RCC 7860 (cell line): ENCODE results near the gene GPR157.
"Not testable (repeated sequence)": the region's sequence is repeated elsewhere in the genome, so short reads cannot be mapped to it uniquely, and the experiment has no call there.

Source experiments
- DNase-seq: peaks from one replicate; pipeline ENCODE4 v3.0.0-alpha.2; 2015; ENCODE audit warnings: low spot score
- FAIRE-seq: peaks from 2 replicates; lab custom pipeline; 2012; peaks lifted over from hg19 to GRCh38; lab: Jason Lieb, UNC

GPR157 gene, protein sequence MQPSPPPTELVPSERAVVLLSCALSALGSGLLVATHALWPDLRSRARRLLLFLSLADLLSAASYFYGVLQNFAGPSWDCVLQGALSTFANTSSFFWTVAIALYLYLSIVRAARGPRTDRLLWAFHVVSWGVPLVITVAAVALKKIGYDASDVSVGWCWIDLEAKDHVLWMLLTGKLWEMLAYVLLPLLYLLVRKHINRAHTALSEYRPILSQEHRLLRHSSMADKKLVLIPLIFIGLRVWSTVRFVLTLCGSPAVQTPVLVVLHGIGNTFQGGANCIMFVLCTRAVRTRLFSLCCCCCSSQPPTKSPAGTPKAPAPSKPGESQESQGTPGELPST

GRCh38 chr1:9128520-9129265 lies at the start of gene GPR157:
TSS of gene GPR157 (minus strand) at chr1:9129102. CDS start at chr1:9129027, 75 bp downstream.
- FAIRE-seq (no peak), DNase-seq (peak; percentile 61)

GRCh38 chr1:9174762-9175161 lies 45.9 kb upstream of the GPR157 start:
- DNase-seq (no peak), FAIRE-seq (no peak)

- FAIRE-seq (no peak), DNase-seq (no peak)
Observed at GRCh38 chr1:9174243-9174642, 45.3 kb upstream of the GPR157 start.

DNA sequence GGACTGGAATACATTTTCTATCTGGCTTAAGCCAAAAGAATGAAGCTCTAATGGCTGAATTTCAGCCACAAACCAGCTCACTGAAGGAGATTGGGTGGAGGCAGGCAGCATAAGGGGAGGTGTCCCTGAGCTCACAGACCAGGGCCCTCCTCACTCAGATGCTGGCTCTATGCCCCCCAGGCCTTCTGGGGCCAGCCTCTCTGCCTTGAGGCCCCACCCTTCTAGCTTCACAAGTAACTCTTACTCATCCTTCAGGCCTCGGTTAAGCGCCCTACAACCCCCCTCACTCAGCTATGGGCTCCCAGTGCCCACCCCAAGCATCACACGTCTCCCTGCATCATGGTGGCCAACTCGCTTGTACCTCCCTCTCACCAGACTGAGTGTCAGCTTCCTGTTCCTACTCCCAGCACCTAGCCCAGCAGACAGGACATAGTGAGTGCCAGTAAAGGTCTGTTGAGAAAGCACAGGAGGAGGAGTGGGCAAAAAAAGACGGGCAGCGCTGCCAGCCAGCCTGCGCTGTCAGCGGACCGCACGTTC lies 40.8 kb upstream of the GPR157 start:
- FAIRE-seq, result no peak
- DNase-seq, result no peak

DNA sequence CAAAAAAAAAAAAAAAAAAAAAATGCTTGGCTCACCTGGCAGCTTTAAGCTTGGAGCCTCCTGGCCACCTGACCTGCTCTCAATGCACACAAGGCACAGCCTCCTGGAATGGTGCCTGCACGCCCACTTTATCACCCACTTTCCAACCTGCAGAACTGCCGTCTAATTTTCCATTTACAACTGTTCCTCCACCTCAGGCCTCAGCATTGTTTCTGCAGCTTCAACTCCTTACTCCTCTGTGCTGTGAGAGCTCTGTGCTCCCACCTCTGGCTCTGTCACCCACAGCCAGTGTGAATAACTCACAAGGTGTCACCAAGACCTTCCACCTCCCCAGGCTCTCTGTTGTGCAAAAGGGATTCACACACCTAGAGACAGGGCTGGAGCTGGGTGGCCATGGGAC lies 38.7 kb upstream of the GPR157 start:
- FAIRE-seq, result no peak
- no peak for DNase-seq

GRCh38 chr1:9166289-9167235 lies 37.7 kb upstream of the GPR157 start:
- peak; percentile 82 for FAIRE-seq

GRCh38 chr1:9165396-9165795 lies 36.5 kb upstream of the GPR157 start:
- no peak for DNase-seq

More at GRCh38 chr1:9166289-9167235, 37.7 kb upstream of the GPR157 start:
- peak; percentile 81 for DNase-seq

GRCh38 chr1:9164919-9165318 lies 36.0 kb upstream of the GPR157 start:
- no peak for FAIRE-seq

More at GRCh38 chr1:9165396-9165795, 36.5 kb upstream of the GPR157 start:
- no peak for FAIRE-seq

DNA sequence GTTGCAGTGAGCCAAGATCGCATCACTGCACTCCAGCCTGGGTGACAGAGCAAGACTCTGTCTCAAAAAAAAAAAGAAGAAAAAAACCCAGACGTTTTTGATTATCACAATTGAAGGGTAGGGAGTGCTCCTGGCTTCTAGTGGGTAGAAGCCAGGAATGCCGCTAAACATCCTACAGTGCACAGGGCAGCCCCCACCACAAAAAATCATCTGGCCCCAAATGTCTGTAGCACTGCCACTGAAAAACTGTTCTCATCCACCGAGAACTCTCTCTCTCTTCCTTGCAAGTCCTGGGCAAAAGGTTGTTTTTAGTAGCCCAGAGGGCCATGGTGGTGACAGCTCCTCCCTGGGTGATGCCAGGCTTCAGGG lies 35.6 kb upstream of the GPR157 start:
- FAIRE-seq, result no peak
- peak; percentile 5 for DNase-seq

More at GRCh38 chr1:9164919-9165318, 36.0 kb upstream of the GPR157 start:
- DNase-seq, result peak; percentile 25

DNA sequence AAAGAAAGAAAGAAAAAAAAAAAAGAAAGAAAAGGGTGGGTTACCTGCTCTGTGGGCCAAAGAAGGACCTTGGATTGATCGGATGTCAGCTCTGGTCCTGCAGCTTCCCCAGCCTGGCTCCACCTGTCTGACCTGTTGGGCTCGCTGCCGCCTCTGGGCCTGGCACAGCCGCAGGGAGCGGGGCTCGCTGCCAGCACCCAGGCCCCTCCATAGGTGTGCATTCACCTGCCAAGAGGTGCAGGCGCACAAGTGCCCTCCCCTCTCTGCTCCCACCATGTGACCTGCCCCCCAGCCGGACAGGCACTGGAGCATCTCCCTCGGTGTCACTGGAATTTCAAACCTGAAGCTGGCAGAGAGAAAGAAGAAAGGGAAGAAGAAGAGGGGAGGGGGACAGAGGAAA lies 33.1 kb upstream of the GPR157 start:
- FAIRE-seq, result no peak

DNA sequence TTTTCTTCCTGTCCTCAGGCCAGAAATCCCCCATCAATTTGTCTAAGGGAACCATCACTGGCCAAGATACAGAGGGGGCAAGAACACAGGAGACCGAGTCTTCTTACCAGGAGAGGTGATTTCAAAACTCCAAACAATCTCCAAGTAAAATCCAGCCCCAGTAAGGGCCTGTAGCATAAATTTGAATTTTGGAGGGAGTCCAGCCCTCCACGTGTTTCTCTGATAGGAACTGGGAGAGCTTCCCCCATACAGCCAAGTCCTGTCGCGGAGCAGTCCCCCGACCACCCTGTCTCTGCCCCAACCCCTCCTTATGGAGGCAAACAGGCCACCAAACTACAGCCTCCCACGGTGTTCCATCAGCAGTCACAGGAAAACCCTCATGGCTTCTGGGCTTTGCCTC lies 32.4 kb upstream of the GPR157 start:
- no peak for DNase-seq

More for the DNA sequence above, 33.1 kb upstream of the GPR157 start:
- DNase-seq, result no peak

DNA sequence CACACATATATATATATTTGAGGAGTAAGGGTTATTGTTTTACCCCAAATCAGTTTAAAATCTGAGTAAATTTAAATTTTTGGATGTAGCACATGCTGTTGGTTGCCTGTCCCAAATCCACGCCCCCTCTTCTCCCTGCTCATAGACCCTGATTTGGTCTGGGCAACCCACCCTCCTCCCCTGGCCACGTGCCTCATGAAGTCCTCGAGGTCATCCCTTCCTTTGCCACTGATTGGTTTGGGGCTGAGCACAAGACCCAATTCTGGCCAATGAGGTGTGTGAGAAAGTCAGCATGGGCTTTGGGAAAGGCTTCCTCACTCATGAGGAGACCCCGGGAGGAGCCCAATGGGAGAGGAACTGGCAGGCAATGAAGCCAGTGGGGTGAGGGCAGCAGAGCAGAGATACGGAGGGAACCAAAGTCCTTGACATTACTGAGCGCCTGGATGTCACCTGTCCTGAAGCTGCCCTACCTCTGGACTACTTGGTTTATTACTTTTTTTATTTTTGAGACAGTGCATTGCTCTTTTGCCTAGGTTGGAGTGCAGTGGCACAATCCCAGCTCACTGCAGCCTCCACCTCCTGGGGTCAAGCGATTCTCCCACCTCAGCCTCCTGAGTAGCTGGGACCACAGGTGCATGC lies 31.3 kb upstream of the GPR157 start:
- FAIRE-seq, result no peak
- no peak for DNase-seq

More for the DNA sequence above, 32.4 kb upstream of the GPR157 start:
- FAIRE-seq, result no peak

GRCh38 chr1:9155879-9156278 lies 27.0 kb upstream of the GPR157 start:
- DNase-seq (no peak), FAIRE-seq (no peak)

GRCh38 chr1:9155405-9155804 lies 26.5 kb upstream of the GPR157 start:
- not testable (repeated sequence) for FAIRE-seq, DNase-seq

GRCh38 chr1:9153152-9153551 lies 24.2 kb upstream of the GPR157 start:
- FAIRE-seq (no peak), DNase-seq (no peak)

- DNase-seq (no peak), FAIRE-seq (no peak)
Observed at GRCh38 chr1:9152535-9152934, 23.6 kb upstream of the GPR157 start.

- DNase-seq (no peak), FAIRE-seq (no peak)
Observed at GRCh38 chr1:9151328-9151860, 22.5 kb upstream of the GPR157 start.

DNA sequence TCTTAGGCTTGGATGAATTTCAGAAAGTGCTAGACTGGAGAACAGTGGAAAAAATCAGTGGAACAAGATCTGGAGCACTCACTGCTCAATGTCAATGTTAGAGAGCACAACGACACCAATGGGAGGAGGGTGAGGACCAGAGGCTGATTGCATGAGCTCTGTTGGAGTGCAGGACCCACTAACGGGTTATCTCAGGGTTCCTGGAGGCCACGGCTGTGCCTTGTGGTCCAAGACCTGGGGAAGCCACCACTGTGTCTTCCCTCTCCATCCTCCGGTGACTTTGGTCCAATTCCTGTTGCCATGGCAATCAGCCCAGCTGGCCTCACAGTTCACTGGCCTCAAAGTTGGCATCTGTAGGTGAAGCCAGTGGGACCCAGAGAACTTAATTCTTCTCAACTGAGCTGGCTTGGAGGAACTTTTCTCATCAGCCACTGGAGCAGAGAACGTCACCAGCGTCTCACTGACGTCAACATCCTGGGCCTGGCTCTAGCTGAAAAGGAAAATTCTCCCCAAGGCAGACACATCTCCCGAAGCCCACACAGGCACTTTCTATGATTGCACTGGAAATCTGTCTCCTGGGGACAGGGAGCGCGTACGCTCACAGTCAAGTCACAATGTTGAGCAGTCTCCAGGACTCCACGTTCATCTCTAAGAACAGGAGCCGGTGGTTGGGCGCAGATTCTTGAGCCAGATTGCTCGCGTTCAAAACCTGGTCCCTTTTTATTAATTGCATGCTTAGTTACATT lies 21.9 kb upstream of the GPR157 start:
- no peak for DNase-seq
- no peak for FAIRE-seq
